ENCODE results near the gene CCT7.
A peak's percentile ranks its signal among the peaks of the same experiment; 100 is the strongest.

CCT7 gene

GRCh38 chr2:73282924-73283544 lies 48.9 kb downstream of the CCT7 start:
- Mint-ChIP-seq H3K4me1 (peaks cover 24% of the 10 kb centered on the region), H3K9me3 (no peaks in the 10 kb centered on the region), H3K4me3 (peak overlapping the region; percentile 85), H3K27ac (peak overlapping the region; percentile 50), H3K27me3 (peaks cover 14% of the 10 kb centered on the region), H3K36me3 (peaks cover 8% of the 10 kb centered on the region)
- DNase-seq = no peak
- CTCF ChIA-PET = no interaction called here

- peaks cover 14% of the 10 kb centered on the region for H3K27me3 Mint-ChIP-seq
- no peaks in the 10 kb centered on the region for H3K9me3 Mint-ChIP-seq
- peak overlapping the region; percentile 85 for H3K4me3 Mint-ChIP-seq
- no peak overlapping the region for H3K27ac Mint-ChIP-seq
- CTCF ChIA-PET = no interaction called here
- DNase-seq = peak; percentile 46
- H3K36me3 Mint-ChIP-seq = peaks cover 6% of the 10 kb centered on the region
- peaks cover 24% of the 10 kb centered on the region for H3K4me1 Mint-ChIP-seq
Measured at GRCh38 chr2:73283545-73284295, 49.6 kb downstream of the CCT7 start.

- H3K4me1 Mint-ChIP-seq = peaks cover 24% of the 10 kb centered on the region
- H3K4me3 Mint-ChIP-seq = peak within 1 kb of the TSS; percentile 85
- peak; percentile 84 for DNase-seq
- H3K9me3 Mint-ChIP-seq = no peaks in the 10 kb centered on the region
- CTCF ChIA-PET = no interaction called here
- peaks cover 22% of the 10 kb centered on the region for H3K27me3 Mint-ChIP-seq
- peaks cover 3% of the 10 kb centered on the region for H3K36me3 Mint-ChIP-seq
- no peak within 1 kb of the TSS for H3K27ac Mint-ChIP-seq
Measured at GRCh38 chr2:73284296-73285158, 50.4 kb downstream of the CCT7 start, which contains the start of gene FBXO41. Gene FBXO41 (minus strand): TSS chr2:73284478. CDS start chr2:73269630, 14,848 bp downstream.

- CTCF ChIA-PET = no interaction called here
- Mint-ChIP-seq H3K36me3 (peaks cover 3% of the 10 kb centered on the region), H3K27me3 (peaks cover 29% of the 10 kb centered on the region), H3K27ac (no peak overlapping the region), H3K9me3 (no peaks in the 10 kb centered on the region), H3K4me1 (peaks cover 24% of the 10 kb centered on the region), H3K4me3 (peak overlapping the region; percentile 55)
- DNase-seq = no peak
Measured at GRCh38 chr2:73285159-73285739, 51.1 kb downstream of the CCT7 start.

- no peak for DNase-seq
- Mint-ChIP-seq H3K36me3 (no peaks in the 10 kb centered on the region), H3K4me3 (peak overlapping the region; percentile 55), H3K4me1 (peaks cover 30% of the 10 kb centered on the region), H3K27me3 (peaks cover 39% of the 10 kb centered on the region), H3K27ac (no peak overlapping the region), H3K9me3 (no peaks in the 10 kb centered on the region)
- CTCF ChIA-PET = no interaction called here
Measured at GRCh38 chr2:73286134-73286655, 52.1 kb downstream of the CCT7 start.

- Mint-ChIP-seq H3K4me3 (no peak overlapping the region), H3K27ac (no peak overlapping the region), H3K4me1 (peaks cover 26% of the 10 kb centered on the region), H3K36me3 (no peaks in the 10 kb centered on the region), H3K9me3 (no peaks in the 10 kb centered on the region), H3K27me3 (peaks cover 66% of the 10 kb centered on the region)
- CTCF ChIA-PET = interaction anchor here (0.7 to 3.0 kb wide), 8 partner anchors 9 to 112 kb away, joined by 3 to 18 read pairs (median 4); partner anchors contain the start of gene SMYD5
- DNase-seq = no peak
Measured at GRCh38 chr2:73289304-73289703, 55.2 kb downstream of the CCT7 start.

- H3K4me1 Mint-ChIP-seq = peaks cover 20% of the 10 kb centered on the region
- no peaks in the 10 kb centered on the region for H3K9me3 Mint-ChIP-seq
- DNase-seq = peak; percentile 72
- no peak overlapping the region for H3K27ac Mint-ChIP-seq
- no peak overlapping the region for H3K4me3 Mint-ChIP-seq
- H3K27me3 Mint-ChIP-seq = peaks cover 68% of the 10 kb centered on the region
- H3K36me3 Mint-ChIP-seq = no peaks in the 10 kb centered on the region
- CTCF ChIA-PET = interaction anchor here (0.6 to 3.0 kb wide), 21 partner anchors 8 to 1937 kb away, joined by 3 to 18 read pairs (median 3); partner anchors contain the start of genes ALMS1, CCT7, PRADC1 and SMYD5
Measured at GRCh38 chr2:73290049-73290839, 56.1 kb downstream of the CCT7 start.

- H3K27me3 Mint-ChIP-seq = peaks cover 76% of the 10 kb centered on the region
Measured at GRCh38 chr2:73291093-73291460, 57.0 kb downstream of the CCT7 start.

GRCh38 chr2:73291461-73292315 lies 57.6 kb downstream of the CCT7 start:
- Mint-ChIP-seq H3K36me3 (no peaks in the 10 kb centered on the region), H3K27ac (no peak overlapping the region), H3K27me3 (peaks cover 76% of the 10 kb centered on the region), H3K4me1 (peaks cover 11% of the 10 kb centered on the region), H3K9me3 (no peaks in the 10 kb centered on the region), H3K4me3 (peak overlapping the region; percentile 61)
- DNase-seq = no peak
- CTCF ChIA-PET = interaction anchor here (0.7 to 1.9 kb wide), 5 partner anchors 11 to 408 kb away, joined by 3 to 13 read pairs (median 7); partner anchors contain the start of gene SMYD5

More at GRCh38 chr2:73291093-73291460, 57.0 kb downstream of the CCT7 start:
- CTCF ChIA-PET = interaction anchor here (0.6 to 2.9 kb wide), 10 partner anchors 11 to 408 kb away, joined by 3 to 16 read pairs (median 4); partner anchors contain the start of genes PRADC1 and SMYD5
- H3K4me1 Mint-ChIP-seq = peaks cover 11% of the 10 kb centered on the region
- peak; percentile 78 for DNase-seq
- peak overlapping the region; percentile 61 for H3K4me3 Mint-ChIP-seq
- no peaks in the 10 kb centered on the region for H3K36me3 Mint-ChIP-seq
- H3K9me3 Mint-ChIP-seq = no peaks in the 10 kb centered on the region
- H3K27ac Mint-ChIP-seq = no peak overlapping the region

- peaks cover 82% of the 10 kb centered on the region for H3K27me3 Mint-ChIP-seq
- no peaks in the 10 kb centered on the region for H3K9me3 Mint-ChIP-seq
- no peaks in the 10 kb centered on the region for H3K36me3 Mint-ChIP-seq
- H3K4me1 Mint-ChIP-seq = peaks cover 11% of the 10 kb centered on the region
- no peak overlapping the region for H3K4me3 Mint-ChIP-seq
- no peak overlapping the region for H3K27ac Mint-ChIP-seq
- CTCF ChIA-PET = interaction anchor here (0.9 to 1.6 kb wide), 3 partner anchors 21 to 79 kb away, joined by 3 to 7 read pairs (median 3); partner anchors contain the start of gene SMYD5
- no peak for DNase-seq
Measured at GRCh38 chr2:73292316-73292905, 58.3 kb downstream of the CCT7 start.

GRCh38 chr2:73292906-73293533 lies 58.9 kb downstream of the CCT7 start:
- no peaks in the 10 kb centered on the region for H3K9me3 Mint-ChIP-seq
- H3K36me3 Mint-ChIP-seq = no peaks in the 10 kb centered on the region
- H3K27me3 Mint-ChIP-seq = peaks cover 86% of the 10 kb centered on the region
- peak; percentile 23 for DNase-seq
- H3K4me1 Mint-ChIP-seq = peaks cover 11% of the 10 kb centered on the region
- peak overlapping the region; percentile 70 for H3K4me3 Mint-ChIP-seq
- CTCF ChIA-PET = interaction anchor here (0.9 to 1.0 kb wide), 2 partner anchors 20 to 24 kb away, joined by 3 read pairs; no protein-coding TSS in a partner anchor
- peak overlapping the region; percentile 24 for H3K27ac Mint-ChIP-seq

All from activated naive CD4-positive, alpha-beta T cell treated with anti-CD3 and anti-CD28 coated beads, Interleukin-2, amount 10 ng/mL, durations not matched to agents 7 days and 5 days (primary cell).